Activated naive CD8-positive, alpha-beta T cell treated with anti-CD3 and anti-CD28 coated beads for 36 hours (primary cell): ENCODE results near the gene C2orf78. TPM values are rescaled to one million over a fixed set of nuclear protein-coding genes. Genes with fewer than 3 reads are reported as not detected.
"Not testable (repeated sequence)": the region's sequence is repeated elsewhere in the genome, so short reads cannot be mapped to it uniquely, and the experiment has no call there.

Experiments used
- DNase-seq: peaks from one replicate; pipeline ENCODE4 v3.0.0; 2021
- H3K27ac Mint-ChIP-seq: one replicate; pipeline ENCODE4 v1.8.0; 2022; ENCODE audit warnings: mild to moderate bottlenecking, moderate library complexity, mixed read lengths
- H3K27me3 Mint-ChIP-seq: one replicate; pipeline ENCODE4 v1.8.0; 2022; ENCODE audit warnings: mild to moderate bottlenecking, mixed read lengths
- H3K36me3 Mint-ChIP-seq: one replicate; pipeline ENCODE4 v1.8.0; 2021; ENCODE audit warnings: mild to moderate bottlenecking, mixed read lengths
- H3K4me1 Mint-ChIP-seq: one replicate; pipeline ENCODE4 v1.8.0; 2021; ENCODE audit warnings: mixed read lengths
- H3K4me3 Mint-ChIP-seq: one replicate; pipeline ENCODE4 v1.8.0; 2022; ENCODE audit warnings: mild to moderate bottlenecking, moderate library complexity, mixed read lengths
- H3K9me3 Mint-ChIP-seq: one replicate; pipeline ENCODE4 v1.8.0; 2022; ENCODE audit warnings: mixed read lengths
- total RNA-seq, 2 experiments: library from RNA; stranded (reverse); gene quantifications; one replicate each; pipeline ENCODE4 v1.2.3, GENCODE V29; 2021

Gene C2orf78
- total RNA-seq, 2 experiments from 2014 or later, result not detected

- Mint-ChIP-seq H3K36me3 (peaks cover 29% of the 10 kb centered on the region), H3K27ac (peak overlapping the region; percentile 2), H3K27me3 (no peaks in the 10 kb centered on the region)
Measured at GRCh38 chr2:73770725-73771124, 13.3 kb upstream of the C2orf78 start.

GRCh38 chr2:73772819-73773218 lies 11.2 kb upstream of the C2orf78 start:
- Mint-ChIP-seq H3K36me3 (peaks cover 34% of the 10 kb centered on the region), H3K4me1 (peaks cover 8% of the 10 kb centered on the region), H3K9me3 (no peaks in the 10 kb centered on the region), H3K27ac (no peak overlapping the region), H3K4me3 (no peak overlapping the region), H3K27me3 (no peaks in the 10 kb centered on the region)
- no peak for DNase-seq

More at GRCh38 chr2:73770725-73771124, 13.3 kb upstream of the C2orf78 start:
- Mint-ChIP-seq H3K9me3 (no peaks in the 10 kb centered on the region), H3K4me3 (no peak overlapping the region), H3K4me1 (peaks cover 4% of the 10 kb centered on the region)
- DNase-seq, result no peak

- Mint-ChIP-seq H3K27me3 (no peaks in the 10 kb centered on the region), H3K9me3 (no peaks in the 10 kb centered on the region), H3K36me3 (peaks cover 25% of the 10 kb centered on the region), H3K4me3 (no peak overlapping the region), H3K4me1 (peaks cover 16% of the 10 kb centered on the region), H3K27ac (no peak overlapping the region)
- no peak for DNase-seq
Measured at GRCh38 chr2:73776381-73776780, 7.6 kb upstream of the C2orf78 start.

DNA sequence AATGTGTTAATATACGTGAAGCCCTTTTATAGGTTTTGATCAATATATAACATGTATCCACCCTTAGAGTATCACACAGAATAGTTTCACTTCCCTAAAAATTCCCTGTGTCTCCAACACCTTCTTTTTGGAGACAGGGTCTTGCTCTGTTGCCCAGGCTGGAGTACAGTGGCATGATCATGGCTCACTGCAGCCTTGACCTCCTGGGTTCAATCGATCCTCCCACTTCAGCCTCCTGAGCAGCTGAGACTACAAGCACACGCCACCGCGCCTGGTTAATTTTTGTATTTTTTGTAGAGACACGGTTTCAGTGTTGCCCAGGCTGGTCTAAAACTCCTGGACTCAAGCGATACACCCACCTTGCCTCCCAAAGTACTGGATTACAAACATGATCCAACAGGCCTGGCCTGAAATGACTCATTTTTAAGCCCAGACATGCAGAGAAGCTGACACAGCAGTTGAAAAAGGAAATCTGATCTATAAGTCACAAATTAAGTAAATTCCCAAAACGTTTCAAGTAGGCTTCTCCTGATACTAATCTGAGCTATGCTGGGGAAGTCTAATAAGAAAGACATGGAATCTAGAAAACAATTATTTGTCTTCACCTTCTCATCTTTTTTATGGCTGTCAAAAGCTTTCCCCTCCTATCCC lies 7.0 kb upstream of the C2orf78 start:
- DNase-seq, result no peak
- no peaks in the 10 kb centered on the region for H3K9me3 Mint-ChIP-seq
- peaks cover 24% of the 10 kb centered on the region for H3K36me3 Mint-ChIP-seq

DNA sequence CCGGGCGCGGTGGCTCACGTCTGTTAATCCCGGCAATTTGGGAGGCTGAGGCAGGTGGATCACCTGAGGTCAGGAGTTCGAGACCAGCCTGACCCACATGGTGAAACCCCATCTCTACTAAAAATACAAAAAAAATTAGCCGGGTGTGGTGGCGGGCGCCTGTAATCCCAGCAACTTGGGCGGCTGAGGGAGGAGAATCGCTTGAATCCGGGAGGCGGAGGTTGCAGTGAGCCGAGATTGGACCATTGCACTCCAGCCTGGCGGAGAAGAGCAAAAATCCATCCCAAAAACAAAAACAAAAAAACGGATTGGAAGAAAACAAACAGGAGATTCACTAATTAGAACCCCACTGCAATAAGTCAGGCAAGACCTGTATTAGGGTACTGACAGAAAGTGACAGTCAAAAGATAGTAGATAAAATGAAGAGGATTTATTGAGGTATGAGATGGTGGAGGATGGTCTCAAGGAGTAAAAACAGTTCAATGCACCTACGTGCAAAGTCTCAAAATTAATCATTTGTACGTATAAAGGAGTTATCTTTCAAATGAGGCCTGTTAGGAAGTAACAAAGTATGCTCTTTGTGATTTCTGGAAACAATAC lies 5.0 kb upstream of the C2orf78 start:
- Mint-ChIP-seq H3K4me1 (peaks cover 16% of the 10 kb centered on the region), H3K4me3 (peak overlapping the region; percentile 99), H3K36me3 (peaks cover 19% of the 10 kb centered on the region), H3K27ac (peak overlapping the region; percentile 94)
- H3K9me3 Mint-ChIP-seq, H3K27me3 Mint-ChIP-seq, DNase-seq: not testable (repeated sequence)

More for the DNA sequence above, 7.0 kb upstream of the C2orf78 start:
- no peak overlapping the region for H3K4me3 Mint-ChIP-seq
- no peak overlapping the region for H3K27ac Mint-ChIP-seq
- H3K4me1 Mint-ChIP-seq, result peaks cover 16% of the 10 kb centered on the region
- H3K27me3 Mint-ChIP-seq, result no peaks in the 10 kb centered on the region

DNA sequence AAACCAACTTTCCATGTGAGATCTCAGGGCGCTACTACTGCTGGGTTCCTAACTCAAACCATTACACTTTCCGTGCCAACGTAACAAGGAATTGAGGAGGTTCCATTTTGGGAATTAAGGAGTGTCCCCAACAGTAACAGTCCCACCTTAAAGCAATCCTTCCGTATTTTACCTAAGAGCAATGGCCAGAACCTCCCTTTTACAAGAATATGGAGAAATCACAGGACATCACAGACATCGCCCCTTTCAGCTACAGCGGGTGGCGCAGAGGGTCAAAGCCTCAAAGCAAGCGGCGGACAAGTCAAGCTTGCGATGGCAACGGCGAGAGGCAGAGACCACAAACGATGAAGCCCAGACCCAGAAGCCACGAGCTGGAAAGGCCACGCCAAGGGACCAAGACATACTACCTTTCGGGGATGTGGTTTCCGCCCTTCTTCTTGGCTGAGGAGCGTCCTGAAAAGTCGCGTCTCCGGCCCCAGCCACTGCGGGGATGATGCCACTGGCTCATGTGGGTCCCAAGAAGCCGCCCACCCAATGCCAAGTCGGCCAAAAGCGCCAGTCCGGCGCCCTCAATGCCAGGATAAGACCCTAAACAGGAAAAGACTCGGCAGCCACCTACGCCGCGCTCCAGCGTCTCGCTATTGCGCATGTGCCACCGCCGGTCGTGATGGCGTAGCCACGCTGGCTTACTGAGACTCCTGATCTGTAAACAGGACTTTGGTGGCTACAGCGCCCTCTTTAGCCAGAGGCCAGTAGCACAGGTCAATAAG lies 4.3 kb upstream of the C2orf78 start, which contains the start of gene DUSP11:
Gene DUSP11 (minus strand): TSS at position 637 of the 770 bp plus-strand sequence. CDS start 129 bp downstream, at position 508.
- peak within 1 kb of the TSS; percentile 94 for H3K27ac Mint-ChIP-seq

GRCh38 chr2:73780237-73780582 lies 3.8 kb upstream of the C2orf78 start:
- H3K27me3 Mint-ChIP-seq, result no peaks in the 10 kb centered on the region
- peaks cover 16% of the 10 kb centered on the region for H3K4me1 Mint-ChIP-seq
- no peak overlapping the region for H3K27ac Mint-ChIP-seq
- H3K9me3 Mint-ChIP-seq, result no peaks in the 10 kb centered on the region
- H3K4me3 Mint-ChIP-seq, result peak overlapping the region; percentile 99
- DNase-seq, result no peak
- H3K36me3 Mint-ChIP-seq, result peaks cover 13% of the 10 kb centered on the region

More for the DNA sequence above, 4.3 kb upstream of the C2orf78 start, which contains the start of gene DUSP11:
- H3K27me3 Mint-ChIP-seq, result no peaks in the 10 kb centered on the region
- H3K4me1 Mint-ChIP-seq, result peaks cover 16% of the 10 kb centered on the region
- no peaks in the 10 kb centered on the region for H3K9me3 Mint-ChIP-seq
- DNase-seq, result peak; percentile 94
- H3K36me3 Mint-ChIP-seq, result peaks cover 13% of the 10 kb centered on the region
- peak within 1 kb of the TSS; percentile 99 for H3K4me3 Mint-ChIP-seq

- H3K36me3 Mint-ChIP-seq, DNase-seq, H3K27ac Mint-ChIP-seq: not testable (repeated sequence)
Measured at GRCh38 chr2:73783402-73783801, 581 bp upstream of the C2orf78 start.

GRCh38 chr2:73811878-73812277 lies 27.9 kb downstream of the C2orf78 start:
- Mint-ChIP-seq H3K4me3 (no peak overlapping the region), H3K27me3 (peaks cover 15% of the 10 kb centered on the region), H3K9me3 (no peaks in the 10 kb centered on the region), H3K36me3 (no peaks in the 10 kb centered on the region), H3K27ac (no peak overlapping the region), H3K4me1 (no peaks in the 10 kb centered on the region)
- DNase-seq, result no peak

More at GRCh38 chr2:73783402-73783801, 581 bp upstream of the C2orf78 start:
- H3K4me1 Mint-ChIP-seq, H3K27me3 Mint-ChIP-seq, H3K4me3 Mint-ChIP-seq, H3K9me3 Mint-ChIP-seq: not testable (repeated sequence)

DNA sequence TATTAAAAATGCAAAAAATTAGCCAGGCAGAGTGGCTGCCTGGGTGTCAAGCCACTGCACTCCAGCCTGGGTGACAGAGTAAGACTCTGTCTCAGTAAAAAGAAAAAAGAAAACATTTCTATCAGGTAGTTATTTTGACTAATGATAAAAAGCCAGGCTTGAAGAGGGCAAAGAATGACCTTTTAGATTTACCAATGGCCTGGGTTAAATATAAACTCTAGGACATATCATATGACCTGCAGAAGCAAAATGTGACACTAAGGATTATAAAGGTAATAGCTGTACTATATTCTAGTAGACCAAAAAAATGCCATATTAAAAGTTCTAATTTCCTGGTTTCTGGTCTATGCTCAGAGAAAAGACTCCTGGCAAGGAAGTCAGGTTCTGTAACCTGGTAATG lies 28.7 kb downstream of the C2orf78 start:
- no peak overlapping the region for H3K4me3 Mint-ChIP-seq
- H3K36me3 Mint-ChIP-seq, result no peaks in the 10 kb centered on the region
- H3K4me1 Mint-ChIP-seq, result no peaks in the 10 kb centered on the region
- peaks cover 15% of the 10 kb centered on the region for H3K27me3 Mint-ChIP-seq
- H3K9me3 Mint-ChIP-seq, result no peaks in the 10 kb centered on the region
- DNase-seq, result no peak
- H3K27ac Mint-ChIP-seq, result no peak overlapping the region

- H3K36me3 Mint-ChIP-seq, result no peaks in the 10 kb centered on the region
- no peak overlapping the region for H3K4me3 Mint-ChIP-seq
Measured at GRCh38 chr2:73818296-73818695, 34.3 kb downstream of the C2orf78 start.

GRCh38 chr2:73821227-73821626 lies 37.2 kb downstream of the C2orf78 start:
- peaks cover 14% of the 10 kb centered on the region for H3K4me1 Mint-ChIP-seq
- no peaks in the 10 kb centered on the region for H3K9me3 Mint-ChIP-seq
- peak overlapping the region; percentile 64 for H3K27ac Mint-ChIP-seq
- peaks cover 4% of the 10 kb centered on the region for H3K27me3 Mint-ChIP-seq
- no peaks in the 10 kb centered on the region for H3K36me3 Mint-ChIP-seq
- H3K4me3 Mint-ChIP-seq, result no peak overlapping the region
- DNase-seq, result peak; percentile 25

More at GRCh38 chr2:73818296-73818695, 34.3 kb downstream of the C2orf78 start:
- Mint-ChIP-seq H3K27me3 (peaks cover 12% of the 10 kb centered on the region), H3K27ac (no peak overlapping the region), H3K9me3 (no peaks in the 10 kb centered on the region), H3K4me1 (peaks cover 11% of the 10 kb centered on the region)
- DNase-seq, result no peak

- Mint-ChIP-seq H3K27ac (no peak overlapping the region), H3K27me3 (peaks cover 4% of the 10 kb centered on the region)
Measured at GRCh38 chr2:73821669-73822068, 37.7 kb downstream of the C2orf78 start.

DNA sequence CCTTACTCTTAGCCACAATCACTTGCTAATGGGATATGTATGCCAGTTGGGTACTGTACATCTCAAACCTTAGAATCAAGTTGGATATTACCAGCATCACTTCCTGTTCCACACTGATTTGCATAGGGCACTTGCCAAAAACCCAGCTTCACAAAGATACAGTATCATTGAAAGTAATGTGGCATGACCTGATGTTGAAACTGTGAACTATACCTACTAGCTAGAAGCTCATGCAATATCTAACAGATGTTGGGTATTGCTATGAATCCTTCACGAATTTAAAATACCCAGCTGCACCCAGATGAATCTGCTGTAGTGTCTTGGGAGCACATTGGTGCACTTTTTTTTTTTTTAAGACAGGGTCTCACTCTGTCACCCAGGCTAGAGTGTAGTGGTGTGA lies 38.3 kb downstream of the C2orf78 start:
- H3K9me3 Mint-ChIP-seq, result no peaks in the 10 kb centered on the region
- no peak overlapping the region for H3K27ac Mint-ChIP-seq
- no peak overlapping the region for H3K4me3 Mint-ChIP-seq
- peaks cover 15% of the 10 kb centered on the region for H3K4me1 Mint-ChIP-seq
- no peak for DNase-seq
- H3K27me3 Mint-ChIP-seq, result peaks cover 4% of the 10 kb centered on the region
- no peaks in the 10 kb centered on the region for H3K36me3 Mint-ChIP-seq

More at GRCh38 chr2:73821669-73822068, 37.7 kb downstream of the C2orf78 start:
- Mint-ChIP-seq H3K4me3 (no peak overlapping the region), H3K9me3 (no peaks in the 10 kb centered on the region), H3K36me3 (no peaks in the 10 kb centered on the region), H3K4me1 (peaks cover 14% of the 10 kb centered on the region)
- no peak for DNase-seq

- H3K4me3 Mint-ChIP-seq, result no peak overlapping the region
- H3K4me1 Mint-ChIP-seq, result peaks cover 20% of the 10 kb centered on the region
- DNase-seq, result no peak
- H3K27me3 Mint-ChIP-seq, result peaks cover 4% of the 10 kb centered on the region
- no peaks in the 10 kb centered on the region for H3K9me3 Mint-ChIP-seq
- H3K36me3 Mint-ChIP-seq, result no peaks in the 10 kb centered on the region
- H3K27ac Mint-ChIP-seq, result peak overlapping the region; percentile 39
Measured at GRCh38 chr2:73822991-73823390, 39.0 kb downstream of the C2orf78 start.
